Testis (tissue), 3 donors: ENCODE measurements around the gene ECT2. TPM values are rescaled to one million over a fixed set of nuclear protein-coding genes. Genes with fewer than 3 reads are reported as not detected.
A peak's percentile ranks its signal among the peaks of the same experiment; 100 is the strongest.
"Not testable (repeated sequence)": the region's sequence is repeated elsewhere in the genome, so short reads cannot be mapped to it uniquely, and the experiment has no call there.

Experiments used
- DNase-seq: peaks from one replicate; pipeline ENCODE4 v3.0.0-alpha.2; 2019
- H3K27ac ChIP-seq, 2 donors: fragments of 200-600 bp; sonication (generic); one replicate each; pipeline ENCODE4 v1.5.1; 2019
- H3K27me3 ChIP-seq: fragments of 200-600 bp; sonication (generic); one replicate; pipeline ENCODE4 v1.5.1; 2019
- H3K36me3 ChIP-seq: fragments of 200-600 bp; sonication (generic); one replicate; pipeline ENCODE4 v1.5.1; 2017; ENCODE audit warnings: low read depth; ENCODE audit errors: missing control alignments
- H3K4me1 ChIP-seq: fragments of 200-600 bp; sonication (generic); one replicate; pipeline ENCODE4 v1.5.1; 2019
- H3K4me3 ChIP-seq, 2 donors: fragments of 200-600 bp; sonication (generic); one replicate each; pipeline ENCODE4 v1.5.1; 2017 to 2019
- H3K9me3 ChIP-seq: fragments of 200-600 bp; sonication (generic); one replicate; pipeline ENCODE4 v1.5.1; 2017
- POLR2A ChIP-seq: fragments of 450-650 bp; IDR thresholded peaks from one replicate; pipeline ENCODE4 v1.6.1; 2017; ENCODE audit warnings: antibody characterized with exemption, mild to moderate bottlenecking, moderate library complexity
- WGBS, 2 donors: methylation state at CpG; one replicate each; pipeline ENCODE4 v1.1.5; 2018; 5-methylcytosine and 5-hydroxymethylcytosine counted together
- intact Hi-C: fragments of 100-400 bp; cut with DNase I; formaldehyde crosslinking; loops from one replicate; pipeline ENCODE4 v1.15.1; 2023; ENCODE audit warnings: low total_unique reads
- polyA plus RNA-seq: library from polyadenylated mRNA; stranded (reverse); fragments of 350-450 nt; fragmentation: Illumina TruSeq; extraction: RNeasy Lipid Tissue Mini Kit (QIAGEN cat#74804); gene quantifications from one replicate; pipeline ENCODE4 v1.2.3, GENCODE V29; 2014; ENCODE audit warnings: low read depth, low replicate concordance; ENCODE audit not compliant: insufficient read depth
- total RNA-seq, 2 donors: library from RNA; depleted of rRNA; stranded (reverse); fragments of >200 nt; gene quantifications; one replicate each; pipeline ENCODE4 v1.2.3, GENCODE V29; 2016
- TF ChIP-seq, protein P1 (sequence below), 3 experiments: fragments of 450-650 bp in 2 of 3; fragments of 200-600 bp in 1 of 3; sonication (generic) in 1 of 3; IDR thresholded peaks; one replicate each; pipeline ENCODE4 v1.5.1; 2016 to 2019; ENCODE audit warnings: antibody characterized with exemption in 3 of 3, mild to moderate bottlenecking in 2 of 3, moderate library complexity in 1 of 3

ECT2 gene
- total and polyA plus RNA-seq, 3 donors from 2014 or later: 20.8 to 33.3 (median 21.9) TPM

DNA sequence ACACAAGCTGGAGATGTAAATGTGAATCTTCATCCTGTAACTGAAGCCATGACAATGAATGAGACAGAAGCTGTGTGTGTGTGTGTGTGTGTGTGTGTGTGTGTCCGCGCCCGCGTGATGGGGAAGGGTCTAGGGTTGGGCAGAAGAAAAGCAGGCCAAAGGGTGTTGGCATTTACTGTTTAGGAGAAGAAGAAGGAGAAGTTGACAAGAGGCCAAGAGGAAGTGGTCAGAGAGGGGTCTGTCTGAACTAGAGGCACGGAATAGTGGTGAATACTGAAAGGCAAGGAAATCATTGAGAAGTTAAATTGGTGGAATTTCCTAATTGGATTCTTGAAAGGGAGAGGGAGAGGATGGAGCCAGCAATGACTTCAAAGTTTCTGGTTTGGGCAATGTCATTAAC, 34.0 kb upstream of the ECT2 start:
- no peak overlapping the region for H3K4me3 ChIP-seq
- TF ChIP-seq, protein P1, sequence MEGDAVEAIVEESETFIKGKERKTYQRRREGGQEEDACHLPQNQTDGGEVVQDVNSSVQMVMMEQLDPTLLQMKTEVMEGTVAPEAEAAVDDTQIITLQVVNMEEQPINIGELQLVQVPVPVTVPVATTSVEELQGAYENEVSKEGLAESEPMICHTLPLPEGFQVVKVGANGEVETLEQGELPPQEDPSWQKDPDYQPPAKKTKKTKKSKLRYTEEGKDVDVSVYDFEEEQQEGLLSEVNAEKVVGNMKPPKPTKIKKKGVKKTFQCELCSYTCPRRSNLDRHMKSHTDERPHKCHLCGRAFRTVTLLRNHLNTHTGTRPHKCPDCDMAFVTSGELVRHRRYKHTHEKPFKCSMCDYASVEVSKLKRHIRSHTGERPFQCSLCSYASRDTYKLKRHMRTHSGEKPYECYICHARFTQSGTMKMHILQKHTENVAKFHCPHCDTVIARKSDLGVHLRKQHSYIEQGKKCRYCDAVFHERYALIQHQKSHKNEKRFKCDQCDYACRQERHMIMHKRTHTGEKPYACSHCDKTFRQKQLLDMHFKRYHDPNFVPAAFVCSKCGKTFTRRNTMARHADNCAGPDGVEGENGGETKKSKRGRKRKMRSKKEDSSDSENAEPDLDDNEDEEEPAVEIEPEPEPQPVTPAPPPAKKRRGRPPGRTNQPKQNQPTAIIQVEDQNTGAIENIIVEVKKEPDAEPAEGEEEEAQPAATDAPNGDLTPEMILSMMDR (IDR thresholded peaks at IDR 0.05): no peak
- TF ChIP-seq POLR2A: no peak
- H3K27me3 ChIP-seq: no peaks in the 10 kb centered on the region
- WGBS, 2 donors: 72 to 75% methylated on average over 5 of the region's 5 CpGs
- DNase-seq: peak; percentile 22
- no peak overlapping the region for H3K27ac ChIP-seq
- H3K9me3 ChIP-seq: no peaks in the 10 kb centered on the region
- intact Hi-C loops: no loop called here
- no peaks in the 10 kb centered on the region for H3K36me3 ChIP-seq
- H3K4me1 ChIP-seq: no peaks in the 10 kb centered on the region

DNA sequence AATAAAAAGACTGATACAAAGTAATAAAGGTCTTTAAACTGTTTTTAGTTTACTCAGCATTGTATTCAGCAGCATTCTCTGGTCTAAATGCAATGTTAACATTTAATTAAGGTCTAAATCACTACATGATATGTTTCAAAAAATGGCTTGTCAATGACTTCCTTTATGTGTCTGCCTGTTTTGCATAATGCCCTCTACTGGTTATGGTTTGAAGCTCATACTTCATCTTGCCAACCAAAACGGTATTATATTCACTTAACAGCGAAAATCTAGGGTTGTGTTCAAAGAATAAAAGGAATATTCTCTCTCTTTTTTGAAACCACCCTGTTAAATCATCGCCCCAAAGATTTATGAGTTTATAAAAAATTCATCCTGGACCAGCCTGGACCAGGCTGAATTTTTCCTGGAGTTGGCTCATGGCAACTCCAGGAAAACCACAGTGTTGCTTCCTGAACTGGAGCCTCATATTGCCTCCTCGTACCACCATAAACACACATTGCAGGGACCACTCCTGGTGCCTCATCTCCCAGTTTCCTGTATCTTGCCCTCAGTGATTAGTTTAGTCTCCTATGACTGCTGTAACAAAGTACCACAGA, 32.9 kb upstream of the ECT2 start:
- H3K4me1 ChIP-seq: no peaks in the 10 kb centered on the region
- intact Hi-C loops: no loop called here
- DNase-seq: no peak
- H3K4me3 ChIP-seq: no peak overlapping the region
- no peaks in the 10 kb centered on the region for H3K27me3 ChIP-seq
- H3K27ac ChIP-seq: no peak overlapping the region
- 83 to 86% methylated on average over 4 of the region's 4 CpGs for WGBS, 2 donors
- H3K36me3 ChIP-seq: no peaks in the 10 kb centered on the region
- no peak for TF ChIP-seq POLR2A
- TF ChIP-seq, protein P1 (IDR thresholded peaks at IDR 0.05): peak in 1 of 3 experiments; percentile 15
- H3K9me3 ChIP-seq: no peaks in the 10 kb centered on the region

DNA sequence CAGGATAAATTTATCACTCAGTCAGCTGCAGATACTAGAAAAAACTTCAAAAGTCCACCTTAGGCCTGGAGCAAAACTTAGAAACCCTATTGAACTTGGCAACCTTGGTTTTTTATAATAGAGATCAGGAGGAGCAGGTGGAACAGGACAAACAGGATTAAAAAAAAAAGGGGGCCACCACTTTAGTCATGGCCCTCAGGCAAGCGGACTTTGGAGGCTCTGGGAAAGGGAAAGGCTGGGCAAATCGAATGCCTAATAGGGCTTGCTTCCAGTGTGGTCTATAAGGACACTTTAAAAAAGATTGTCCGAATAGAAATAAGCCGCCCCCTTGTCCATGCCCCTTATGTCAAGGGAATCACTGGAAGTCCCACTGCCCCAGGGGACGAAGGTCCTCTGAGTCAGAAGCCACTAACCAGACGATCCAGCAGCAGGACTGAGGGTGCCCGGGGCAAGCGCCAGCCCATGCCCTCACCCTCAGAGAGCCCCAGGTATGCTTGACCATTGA, 27.9 kb upstream of the ECT2 start:
- 86 to 89% methylated on average over 8 of the region's 8 CpGs for WGBS, 2 donors
- H3K27ac ChIP-seq, H3K4me3 ChIP-seq, H3K27me3 ChIP-seq, H3K4me1 ChIP-seq, intact Hi-C loops, H3K36me3 ChIP-seq, H3K9me3 ChIP-seq, DNase-seq: not testable (repeated sequence)

DNA sequence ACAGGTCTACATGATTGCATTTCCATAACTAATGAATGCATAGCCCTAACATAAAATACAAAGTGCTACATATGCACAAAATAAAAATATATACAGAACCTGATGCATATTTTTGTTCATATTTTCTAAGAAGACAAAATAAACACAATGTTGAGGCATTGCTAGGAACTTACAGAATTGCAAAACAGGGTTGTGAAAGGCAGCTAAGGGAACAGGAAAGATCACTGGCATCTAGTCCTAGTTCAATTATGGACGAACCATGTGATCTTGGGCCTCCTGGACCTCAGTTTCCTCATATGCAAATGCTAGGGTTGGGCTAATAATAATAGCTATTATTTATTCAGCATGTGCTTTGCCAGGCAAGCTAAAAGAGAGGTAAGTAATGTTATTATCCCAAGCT, 24.1 kb upstream of the ECT2 start:
- intact Hi-C loops: no loop called here
- WGBS, 2 donors: 90 to 96% methylated on average over 1 of the region's 1 CpG
- no peaks in the 10 kb centered on the region for H3K27me3 ChIP-seq
- H3K4me1 ChIP-seq: no peaks in the 10 kb centered on the region
- H3K9me3 ChIP-seq: no peaks in the 10 kb centered on the region
- H3K4me3 ChIP-seq: no peak overlapping the region
- DNase-seq: no peak
- TF ChIP-seq, protein P1 (IDR thresholded peaks at IDR 0.05): no peak
- TF ChIP-seq POLR2A: no peak
- H3K27ac ChIP-seq: no peak overlapping the region
- no peaks in the 10 kb centered on the region for H3K36me3 ChIP-seq

DNA sequence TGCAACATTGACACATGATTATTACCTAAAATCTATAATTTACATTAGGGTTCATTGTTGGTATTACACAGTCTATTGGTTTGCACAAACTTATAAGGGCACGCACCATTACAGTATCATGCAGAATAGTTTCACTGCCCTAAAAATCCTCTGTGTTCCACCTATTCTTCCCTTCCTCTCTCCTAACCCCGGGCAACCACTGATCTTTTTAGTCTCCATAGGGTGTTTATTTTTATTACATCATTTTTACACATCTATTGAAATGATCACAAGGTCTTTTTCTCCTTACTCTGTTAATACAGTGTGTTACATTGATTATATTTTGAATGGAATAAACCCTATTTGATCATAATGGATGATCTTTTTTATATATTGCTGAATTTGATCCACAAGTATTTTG, 15.5 kb upstream of the ECT2 start:
- no peak for TF ChIP-seq POLR2A
- TF ChIP-seq, protein P1 (IDR thresholded peaks at IDR 0.05): no peak
- Histone ChIP-seq H3K9me3 (no peaks in the 10 kb centered on the region), H3K4me3 (no peak overlapping the region), H3K4me1 (no peaks in the 10 kb centered on the region), H3K27ac (no peak overlapping the region), H3K36me3 (no peaks in the 10 kb centered on the region), H3K27me3 (no peaks in the 10 kb centered on the region)
- WGBS, 2 donors: 61 to 79% methylated on average over 2 of the region's 2 CpGs
- DNase-seq: no peak
- intact Hi-C loops: no loop called here
